ENCODE measurements around the gene ITGB5.
A peak's percentile ranks its signal among the peaks of the same experiment; 100 is the strongest.

DNA sequence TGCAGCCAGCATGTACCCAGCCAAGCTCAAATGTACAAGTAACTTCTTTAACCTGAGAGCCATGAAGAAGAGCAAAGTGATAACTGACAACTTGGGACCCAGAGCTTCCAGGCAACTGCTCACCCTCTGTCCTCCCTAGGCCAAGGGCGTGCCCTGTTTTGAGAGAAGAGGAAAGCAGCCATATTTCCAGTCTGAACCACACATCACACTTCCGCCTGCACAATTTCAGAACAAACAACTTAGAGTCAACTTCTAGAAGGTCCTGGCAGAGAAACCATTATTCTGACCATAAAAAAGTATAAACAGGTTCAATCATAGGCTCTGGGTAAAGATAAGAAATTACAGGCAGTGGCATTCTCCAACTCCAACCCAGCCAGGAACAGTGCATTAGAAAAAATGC lies 50.1 kb downstream of the ITGB5 start:
- TF ChIP-seq, protein P1, sequence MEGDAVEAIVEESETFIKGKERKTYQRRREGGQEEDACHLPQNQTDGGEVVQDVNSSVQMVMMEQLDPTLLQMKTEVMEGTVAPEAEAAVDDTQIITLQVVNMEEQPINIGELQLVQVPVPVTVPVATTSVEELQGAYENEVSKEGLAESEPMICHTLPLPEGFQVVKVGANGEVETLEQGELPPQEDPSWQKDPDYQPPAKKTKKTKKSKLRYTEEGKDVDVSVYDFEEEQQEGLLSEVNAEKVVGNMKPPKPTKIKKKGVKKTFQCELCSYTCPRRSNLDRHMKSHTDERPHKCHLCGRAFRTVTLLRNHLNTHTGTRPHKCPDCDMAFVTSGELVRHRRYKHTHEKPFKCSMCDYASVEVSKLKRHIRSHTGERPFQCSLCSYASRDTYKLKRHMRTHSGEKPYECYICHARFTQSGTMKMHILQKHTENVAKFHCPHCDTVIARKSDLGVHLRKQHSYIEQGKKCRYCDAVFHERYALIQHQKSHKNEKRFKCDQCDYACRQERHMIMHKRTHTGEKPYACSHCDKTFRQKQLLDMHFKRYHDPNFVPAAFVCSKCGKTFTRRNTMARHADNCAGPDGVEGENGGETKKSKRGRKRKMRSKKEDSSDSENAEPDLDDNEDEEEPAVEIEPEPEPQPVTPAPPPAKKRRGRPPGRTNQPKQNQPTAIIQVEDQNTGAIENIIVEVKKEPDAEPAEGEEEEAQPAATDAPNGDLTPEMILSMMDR (IDR thresholded peaks at IDR 0.05) = no peak
- TF ChIP-seq POLR2A (IDR thresholded peaks at IDR 0.05) (no peak), POLR2AphosphoS5 (IDR thresholded peaks at IDR 0.05) (peak; percentile 44 to 72)

Measured in upper lobe of left lung (tissue), 4 donors.